Stimulated activated CD4-positive, alpha-beta T cell treated with anti-CD3 and anti-CD28 coated beads, Interleukin-2, amount 100 ng/mL, for 48 hours (primary cell): Measurements from ENCODE around the gene SDK2.

Experiments used
- DNase-seq, 2 donors: peaks; one replicate each; pipeline ENCODE4 v3.0.0-alpha.2; 2020

SDK2 gene

GRCh38 chr17:73609758-73610157 lies 34.5 kb downstream of the SDK2 start:
- no peak for DNase-seq

- DNase-seq, result no peak
Measured at GRCh38 chr17:73609060-73609459, 35.2 kb downstream of the SDK2 start.

GRCh38 chr17:73605444-73605843 lies 38.8 kb downstream of the SDK2 start:
- no peak for DNase-seq

GRCh38 chr17:73604476-73604875 lies 39.8 kb downstream of the SDK2 start:
- no peak for DNase-seq

GRCh38 chr17:73603971-73604370 lies 40.3 kb downstream of the SDK2 start:
- no peak for DNase-seq

- DNase-seq, result no peak
Measured at GRCh38 chr17:73600103-73600871, 44.0 kb downstream of the SDK2 start.

GRCh38 chr17:73599599-73599998 lies 44.6 kb downstream of the SDK2 start:
- DNase-seq, result no peak

- no peak for DNase-seq
Measured at GRCh38 chr17:73598212-73598611, 46.0 kb downstream of the SDK2 start.

- DNase-seq, result no peak
Measured at GRCh38 chr17:73595931-73596330, 48.3 kb downstream of the SDK2 start.

GRCh38 chr17:73595479-73595878 lies 48.8 kb downstream of the SDK2 start:
- DNase-seq, result peak in 1 of 2 donors; percentile 26

- DNase-seq, result no peak
Measured at GRCh38 chr17:73595068-73595467, 49.2 kb downstream of the SDK2 start.

GRCh38 chr17:73594598-73594997 lies 49.6 kb downstream of the SDK2 start:
- no peak for DNase-seq

GRCh38 chr17:73594025-73594424 lies 50.2 kb downstream of the SDK2 start:
- DNase-seq, result no peak

GRCh38 chr17:73593249-73593965 lies 50.8 kb downstream of the SDK2 start:
- no peak for DNase-seq

- peak in 1 of 2 donors; percentile 27 for DNase-seq
Measured at GRCh38 chr17:73592501-73592961, 51.7 kb downstream of the SDK2 start.

- no peak for DNase-seq
Measured at GRCh38 chr17:73592079-73592415, 52.2 kb downstream of the SDK2 start.

- peak; percentile 5 to 15 for DNase-seq
Measured at GRCh38 chr17:73591296-73592078, 52.8 kb downstream of the SDK2 start.

- no peak for DNase-seq
Measured at GRCh38 chr17:73589363-73589980, 54.8 kb downstream of the SDK2 start.

GRCh38 chr17:73588891-73589290 lies 55.4 kb downstream of the SDK2 start:
- no peak for DNase-seq

- no peak for DNase-seq
Measured at GRCh38 chr17:73588301-73588846, 55.9 kb downstream of the SDK2 start.

- no peak for DNase-seq
Measured at GRCh38 chr17:73586921-73587602, 57.2 kb downstream of the SDK2 start.

GRCh38 chr17:73586275-73586832 lies 57.9 kb downstream of the SDK2 start:
- no peak for DNase-seq
